SK-N-SH (cell line): ENCODE measurements around the gene SATL1. TPM values are rescaled to one million over a fixed set of nuclear protein-coding genes. Genes with fewer than 3 reads are reported as not detected.

Experiments used
- CTCF ChIA-PET: fragments of 300-600, 350-600 bp; formaldehyde crosslinking; extraction: SDS; loops from one replicate; lab custom pipeline; 2021; lab: Yijun Ruan, JAX
- POLR2A ChIA-PET: fragments of 350-600 bp; sonication (Branson Sonifier 250); formaldehyde crosslinking; extraction: SDS; loops from one replicate; lab custom pipeline; 2020; ENCODE audit warnings: antibody characterized with exemption, inconsistent platforms; lab: Yijun Ruan, JAX
- DNase-seq: peaks from one replicate; pipeline ENCODE4 v3.0.0; 2012
- H2AFZ ChIP-seq: fragments of 200-600 bp; sonication (generic); 2 replicates; pipeline ENCODE4 v1.8.1; 2016; ENCODE audit warnings: antibody characterized with exemption, mild to moderate bottlenecking, low read depth
- H3F3A ChIP-seq: fragments of 200-600 bp; sonication (generic); replicated peaks from 2 replicates; pipeline ENCODE3; 2016; ENCODE audit warnings: antibody characterized with exemption, mild to moderate bottlenecking; ENCODE audit not compliant: insufficient read depth
- H3K27ac ChIP-seq, 2 experiments: fragments of 200-500 bp in 1 of 2; fragments of 200-600 bp in 1 of 2; sonication (Bioruptor generic) in 1 of 2; sonication (generic), shearing (Covaris generic) in 1 of 2; 2 replicates each; pipeline versions ENCODE4 v1.5.1 to v1.6.1; 2014 to 2016; ENCODE audit warnings: low read depth in 2 of 2, inconsistent platforms in 1 of 2, low read length in 1 of 2, mild to moderate bottlenecking in 1 of 2, mixed read lengths in 1 of 2
- H3K27me3 ChIP-seq: fragments of 200-600 bp; sonication (generic), shearing (Covaris generic); 2 replicates; pipeline ENCODE4 v1.6.1; 2016; ENCODE audit warnings: mixed run types; ENCODE audit not compliant: insufficient read depth
- H3K36me3 ChIP-seq, 2 experiments: fragments of 200-500 bp in 1 of 2; fragments of 200-600 bp in 1 of 2; sonication (Bioruptor generic) in 1 of 2; sonication (generic) in 1 of 2; replicated peaks in 1 of 2; 2 replicates each; pipeline versions ENCODE3 to v1.5.1; 2014 to 2016; ENCODE audit warnings: low read length in 1 of 2, mild to moderate bottlenecking in 1 of 2; ENCODE audit not compliant: insufficient read depth in 2 of 2, control insufficient read depth in 1 of 2
- H3K4me1 ChIP-seq, 2 experiments: fragments of 200-500 bp in 1 of 2; fragments of 200-600 bp in 1 of 2; sonication (Bioruptor generic) in 1 of 2; sonication (generic), shearing (Covaris generic) in 1 of 2; 2 replicates each; pipeline versions ENCODE4 v1.5.1 to v1.6.1; 2014 to 2016; ENCODE audit warnings: low read depth in 1 of 2, low read length in 1 of 2, mixed run types in 1 of 2; ENCODE audit not compliant: insufficient read depth in 2 of 2, control insufficient read depth in 1 of 2
- H3K4me2 ChIP-seq: fragments of 200-600 bp; sonication (generic), shearing (Covaris generic); 2 replicates; pipeline ENCODE4 v1.6.1; 2017; ENCODE audit warnings: mixed run types
- H3K4me3 ChIP-seq, 2 experiments: fragments of 200-500 bp in 1 of 2; fragments of 200-600 bp in 1 of 2; sonication (Bioruptor generic) in 1 of 2; sonication (generic), shearing (Covaris generic) in 1 of 2; 2 replicates each; pipeline versions ENCODE4 v1.5.1 to v1.8.1; 2014 to 2016; ENCODE audit warnings: low read depth in 2 of 2, inconsistent platforms in 1 of 2, low read length in 1 of 2, mild to moderate bottlenecking in 1 of 2, mixed read lengths in 1 of 2, moderate library complexity in 1 of 2
- H3K79me2 ChIP-seq: fragments of 200-600 bp; sonication (generic); 2 replicates; pipeline ENCODE4 v1.8.1; 2017; ENCODE audit warnings: mild to moderate bottlenecking; ENCODE audit not compliant: insufficient read depth
- H3K9ac ChIP-seq: fragments of 200-600 bp; sonication (generic); 2 replicates; pipeline ENCODE4 v1.6.1; 2017; ENCODE audit warnings: mixed run types
- H3K9me2 ChIP-seq: fragments of 200-600 bp; sonication (generic); 2 replicates; pipeline ENCODE4 v1.6.1; 2017; ENCODE audit warnings: mixed run types
- H3K9me3 ChIP-seq: fragments of 200-600 bp; sonication (generic); 2 replicates; pipeline ENCODE4 v1.6.1; 2017; ENCODE audit warnings: mixed run types, mild to moderate bottlenecking, moderate library complexity
- H4K20me1 ChIP-seq: fragments of 200-600 bp; sonication (generic); 2 replicates; pipeline ENCODE4 v1.6.1; 2017; ENCODE audit warnings: mild to moderate bottlenecking, mixed run types; ENCODE audit not compliant: insufficient read depth
- EP300 ChIP-seq, 2 experiments: IDR thresholded peaks; 2 replicates each; pipeline versions ENCODE4 v1.4.0 to v1.6.1; 2012; ENCODE audit warnings: borderline replicate concordance in 1 of 2, low read depth in 1 of 2, low read length in 1 of 2
- EZH2phosphoT487 ChIP-seq: fragments of 200-600 bp; sonication (generic); IDR thresholded peaks from 2 replicates; pipeline ENCODE4 v1.6.1; 2017; ENCODE audit warnings: low read depth, mixed run types, mild to moderate bottlenecking, antibody characterized with exemption, moderate library complexity, borderline replicate concordance
- FOSL2 ChIP-seq: IDR thresholded peaks from 2 replicates; pipeline ENCODE4 v1.4.0; 2012; ENCODE audit warnings: low read depth, mild to moderate bottlenecking, moderate library complexity, borderline replicate concordance
- GABPA ChIP-seq: IDR thresholded peaks from 2 replicates; pipeline ENCODE4 v1.4.0; 2012; ENCODE audit warnings: low read depth, mild to moderate bottlenecking
- MXI1 ChIP-seq: IDR thresholded peaks from 2 replicates; pipeline ENCODE4 v1.6.1; 2012; ENCODE audit warnings: mild to moderate bottlenecking, low read depth, low read length, improper control_type of control experiment
- NRF1 ChIP-seq: IDR thresholded peaks from 2 replicates; pipeline ENCODE4 v1.6.1; 2012; ENCODE audit warnings: low read depth, mild to moderate bottlenecking, low read length
- POLR2AphosphoS5 ChIP-seq: IDR thresholded peaks from 2 replicates; pipeline ENCODE4 v1.6.1; 2012; ENCODE audit warnings: low read depth, low read length
- RCOR1 ChIP-seq: fragments of 150-350 bp; IDR thresholded peaks from 2 replicates; pipeline ENCODE4 v1.6.1; 2017; ENCODE audit warnings: antibody characterized with exemption, low read length
- RFX5 ChIP-seq: IDR thresholded peaks from 2 replicates; pipeline ENCODE4 v1.6.1; 2012; ENCODE audit warnings: mild to moderate bottlenecking, improper control_type of control experiment, low read length
- RXRA ChIP-seq: IDR thresholded peaks from 2 replicates; pipeline ENCODE4 v1.4.0; 2012; ENCODE audit warnings: low read depth, mild to moderate bottlenecking, borderline replicate concordance
- SMC3 ChIP-seq: IDR thresholded peaks from 2 replicates; pipeline ENCODE4 v1.6.1; 2012; ENCODE audit warnings: low read depth, low read length, improper control_type of control experiment
- TAF1 ChIP-seq: IDR thresholded peaks from 2 replicates; pipeline ENCODE4 v1.6.1; 2012; ENCODE audit warnings: low read depth, mild to moderate bottlenecking, low read length, moderate library complexity, borderline replicate concordance
- TEAD4 ChIP-seq: IDR thresholded peaks from 2 replicates; pipeline ENCODE4 v1.4.0; 2012; ENCODE audit warnings: mild to moderate bottlenecking, borderline replicate concordance; ENCODE audit not compliant: insufficient read depth
- YY1 ChIP-seq: IDR thresholded peaks from 2 replicates; pipeline ENCODE4 v1.4.0; 2012; ENCODE audit warnings: low read depth, mild to moderate bottlenecking
- WGBS: methylation state at CpG from one replicate; pipeline ENCODE4 v1.1.6; 2017; ENCODE audit warnings: low lambda C conversion rate; 5-methylcytosine and 5-hydroxymethylcytosine counted together
- polyA plus RNA-seq, 3 experiments: library from polyadenylated mRNA; depleted of rRNA; stranded (reverse); fragments of >200 nt; gene quantifications; 2 replicates each; pipeline ENCODE4 v1.2.3, GENCODE V29; 2012
- TF ChIP-seq, protein P1 (sequence below): IDR thresholded peaks from 2 replicates; pipeline ENCODE4 v1.6.1; 2012; ENCODE audit warnings: mild to moderate bottlenecking, low read depth, low read length, moderate library complexity
- TF ChIP-seq, protein P2 (sequence below): fragments of 150-350 bp; IDR thresholded peaks from 2 replicates; pipeline ENCODE4 v1.6.1; 2017; ENCODE audit warnings: antibody characterized with exemption, low read length, low read depth, borderline replicate concordance
- TF ChIP-seq, protein P3 (sequence below): IDR thresholded peaks from 2 replicates; pipeline ENCODE4 v1.4.0; 2012; ENCODE audit warnings: low read depth
- TF ChIP-seq, protein P4 (sequence below): IDR thresholded peaks from 2 replicates; pipeline ENCODE4; 2012
- TF ChIP-seq, protein P5 (sequence below): fragments of 200-600 bp; sonication (generic); IDR thresholded peaks from 2 replicates; pipeline ENCODE4 v1.6.1; 2017; ENCODE audit warnings: antibody characterized with exemption, mild to moderate bottlenecking, moderate library complexity
- TF ChIP-seq, protein P6 (sequence below): IDR thresholded peaks from 2 replicates; pipeline ENCODE4 v1.4.0; 2012; ENCODE audit warnings: low read depth, borderline replicate concordance

SATL1 gene
- polyA plus RNA-seq, 1 of the 3 experiments (the other 2 are of a cell fraction), result not detected

DNA sequence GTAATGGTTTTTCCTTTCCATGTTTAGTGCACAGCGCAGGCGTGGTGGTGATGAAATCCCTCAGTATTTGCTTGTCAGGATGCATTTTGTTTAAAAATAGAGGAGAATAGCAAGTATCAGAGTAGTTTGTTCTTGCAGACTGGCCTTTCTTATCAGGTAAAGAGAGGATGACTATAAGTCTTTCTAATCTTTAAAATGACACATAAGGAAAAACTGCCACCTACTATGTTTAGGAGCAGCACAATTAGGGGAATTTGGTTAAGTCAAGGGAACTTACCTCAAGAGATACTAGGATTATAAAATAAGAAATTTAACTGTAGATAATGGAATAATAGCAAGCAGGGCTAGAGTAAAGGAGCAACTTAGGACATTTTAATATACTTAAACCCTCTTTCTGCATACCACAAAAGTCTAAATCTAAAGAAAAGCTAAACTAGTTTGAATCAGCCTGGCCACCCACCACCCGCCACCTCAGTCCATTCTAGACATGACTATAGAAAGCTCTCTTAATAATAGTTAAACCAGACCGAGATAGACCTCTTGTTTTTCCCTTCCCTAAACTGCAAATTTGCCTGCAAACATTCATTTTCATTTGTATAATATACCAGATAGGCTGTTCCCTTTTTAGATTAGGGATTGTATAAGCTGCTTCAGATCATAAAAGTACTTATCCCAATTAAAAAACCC lies 177.9 kb downstream of the SATL1 start:
- CTCF ChIA-PET, result no interaction called here
- no peak for DNase-seq
- H3K79me2 ChIP-seq, result no peaks in the 10 kb centered on the region
- TF ChIP-seq, protein P1, sequence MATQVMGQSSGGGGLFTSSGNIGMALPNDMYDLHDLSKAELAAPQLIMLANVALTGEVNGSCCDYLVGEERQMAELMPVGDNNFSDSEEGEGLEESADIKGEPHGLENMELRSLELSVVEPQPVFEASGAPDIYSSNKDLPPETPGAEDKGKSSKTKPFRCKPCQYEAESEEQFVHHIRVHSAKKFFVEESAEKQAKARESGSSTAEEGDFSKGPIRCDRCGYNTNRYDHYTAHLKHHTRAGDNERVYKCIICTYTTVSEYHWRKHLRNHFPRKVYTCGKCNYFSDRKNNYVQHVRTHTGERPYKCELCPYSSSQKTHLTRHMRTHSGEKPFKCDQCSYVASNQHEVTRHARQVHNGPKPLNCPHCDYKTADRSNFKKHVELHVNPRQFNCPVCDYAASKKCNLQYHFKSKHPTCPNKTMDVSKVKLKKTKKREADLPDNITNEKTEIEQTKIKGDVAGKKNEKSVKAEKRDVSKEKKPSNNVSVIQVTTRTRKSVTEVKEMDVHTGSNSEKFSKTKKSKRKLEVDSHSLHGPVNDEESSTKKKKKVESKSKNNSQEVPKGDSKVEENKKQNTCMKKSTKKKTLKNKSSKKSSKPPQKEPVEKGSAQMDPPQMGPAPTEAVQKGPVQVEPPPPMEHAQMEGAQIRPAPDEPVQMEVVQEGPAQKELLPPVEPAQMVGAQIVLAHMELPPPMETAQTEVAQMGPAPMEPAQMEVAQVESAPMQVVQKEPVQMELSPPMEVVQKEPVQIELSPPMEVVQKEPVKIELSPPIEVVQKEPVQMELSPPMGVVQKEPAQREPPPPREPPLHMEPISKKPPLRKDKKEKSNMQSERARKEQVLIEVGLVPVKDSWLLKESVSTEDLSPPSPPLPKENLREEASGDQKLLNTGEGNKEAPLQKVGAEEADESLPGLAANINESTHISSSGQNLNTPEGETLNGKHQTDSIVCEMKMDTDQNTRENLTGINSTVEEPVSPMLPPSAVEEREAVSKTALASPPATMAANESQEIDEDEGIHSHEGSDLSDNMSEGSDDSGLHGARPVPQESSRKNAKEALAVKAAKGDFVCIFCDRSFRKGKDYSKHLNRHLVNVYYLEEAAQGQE, result no peak
- TF ChIP-seq GABPA (no peak), RCOR1 (no peak), RFX5 (no peak), EP300 (IDR thresholded peaks at IDR 0.05; ENCODE audit: borderline replicate concordance in 1 of 2, low read depth in 1 of 2, low read length in 1 of 2) (no peak), EZH2phosphoT487 (no peak), MXI1 (no peak), RXRA (no peak), NRF1 (no peak), POLR2AphosphoS5 (no peak), TEAD4 (no peak), FOSL2 (no peak), SMC3 (no peak), TAF1 (no peak), YY1 (no peak)
- TF ChIP-seq, protein P2, sequence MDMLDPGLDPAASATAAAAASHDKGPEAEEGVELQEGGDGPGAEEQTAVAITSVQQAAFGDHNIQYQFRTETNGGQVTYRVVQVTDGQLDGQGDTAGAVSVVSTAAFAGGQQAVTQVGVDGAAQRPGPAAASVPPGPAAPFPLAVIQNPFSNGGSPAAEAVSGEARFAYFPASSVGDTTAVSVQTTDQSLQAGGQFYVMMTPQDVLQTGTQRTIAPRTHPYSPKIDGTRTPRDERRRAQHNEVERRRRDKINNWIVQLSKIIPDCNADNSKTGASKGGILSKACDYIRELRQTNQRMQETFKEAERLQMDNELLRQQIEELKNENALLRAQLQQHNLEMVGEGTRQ, result no peak
- TF ChIP-seq, protein P3, sequence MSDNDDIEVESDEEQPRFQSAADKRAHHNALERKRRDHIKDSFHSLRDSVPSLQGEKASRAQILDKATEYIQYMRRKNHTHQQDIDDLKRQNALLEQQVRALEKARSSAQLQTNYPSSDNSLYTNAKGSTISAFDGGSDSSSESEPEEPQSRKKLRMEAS, result no peak
- TF ChIP-seq, protein P4, sequence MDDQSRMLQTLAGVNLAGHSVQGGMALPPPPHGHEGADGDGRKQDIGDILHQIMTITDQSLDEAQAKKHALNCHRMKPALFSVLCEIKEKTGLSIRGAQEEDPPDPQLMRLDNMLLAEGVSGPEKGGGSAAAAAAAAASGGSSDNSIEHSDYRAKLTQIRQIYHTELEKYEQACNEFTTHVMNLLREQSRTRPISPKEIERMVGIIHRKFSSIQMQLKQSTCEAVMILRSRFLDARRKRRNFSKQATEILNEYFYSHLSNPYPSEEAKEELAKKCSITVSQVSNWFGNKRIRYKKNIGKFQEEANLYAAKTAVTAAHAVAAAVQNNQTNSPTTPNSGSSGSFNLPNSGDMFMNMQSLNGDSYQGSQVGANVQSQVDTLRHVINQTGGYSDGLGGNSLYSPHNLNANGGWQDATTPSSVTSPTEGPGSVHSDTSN, result no peak
- TF ChIP-seq, protein P5, sequence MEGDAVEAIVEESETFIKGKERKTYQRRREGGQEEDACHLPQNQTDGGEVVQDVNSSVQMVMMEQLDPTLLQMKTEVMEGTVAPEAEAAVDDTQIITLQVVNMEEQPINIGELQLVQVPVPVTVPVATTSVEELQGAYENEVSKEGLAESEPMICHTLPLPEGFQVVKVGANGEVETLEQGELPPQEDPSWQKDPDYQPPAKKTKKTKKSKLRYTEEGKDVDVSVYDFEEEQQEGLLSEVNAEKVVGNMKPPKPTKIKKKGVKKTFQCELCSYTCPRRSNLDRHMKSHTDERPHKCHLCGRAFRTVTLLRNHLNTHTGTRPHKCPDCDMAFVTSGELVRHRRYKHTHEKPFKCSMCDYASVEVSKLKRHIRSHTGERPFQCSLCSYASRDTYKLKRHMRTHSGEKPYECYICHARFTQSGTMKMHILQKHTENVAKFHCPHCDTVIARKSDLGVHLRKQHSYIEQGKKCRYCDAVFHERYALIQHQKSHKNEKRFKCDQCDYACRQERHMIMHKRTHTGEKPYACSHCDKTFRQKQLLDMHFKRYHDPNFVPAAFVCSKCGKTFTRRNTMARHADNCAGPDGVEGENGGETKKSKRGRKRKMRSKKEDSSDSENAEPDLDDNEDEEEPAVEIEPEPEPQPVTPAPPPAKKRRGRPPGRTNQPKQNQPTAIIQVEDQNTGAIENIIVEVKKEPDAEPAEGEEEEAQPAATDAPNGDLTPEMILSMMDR, result no peak
- TF ChIP-seq, protein P6, sequence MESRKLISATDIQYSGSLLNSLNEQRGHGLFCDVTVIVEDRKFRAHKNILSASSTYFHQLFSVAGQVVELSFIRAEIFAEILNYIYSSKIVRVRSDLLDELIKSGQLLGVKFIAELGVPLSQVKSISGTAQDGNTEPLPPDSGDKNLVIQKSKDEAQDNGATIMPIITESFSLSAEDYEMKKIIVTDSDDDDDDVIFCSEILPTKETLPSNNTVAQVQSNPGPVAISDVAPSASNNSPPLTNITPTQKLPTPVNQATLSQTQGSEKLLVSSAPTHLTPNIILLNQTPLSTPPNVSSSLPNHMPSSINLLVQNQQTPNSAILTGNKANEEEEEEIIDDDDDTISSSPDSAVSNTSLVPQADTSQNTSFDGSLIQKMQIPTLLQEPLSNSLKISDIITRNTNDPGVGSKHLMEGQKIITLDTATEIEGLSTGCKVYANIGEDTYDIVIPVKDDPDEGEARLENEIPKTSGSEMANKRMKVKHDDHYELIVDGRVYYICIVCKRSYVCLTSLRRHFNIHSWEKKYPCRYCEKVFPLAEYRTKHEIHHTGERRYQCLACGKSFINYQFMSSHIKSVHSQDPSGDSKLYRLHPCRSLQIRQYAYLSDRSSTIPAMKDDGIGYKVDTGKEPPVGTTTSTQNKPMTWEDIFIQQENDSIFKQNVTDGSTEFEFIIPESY, result no peak
- TF ChIP-seq, all 33 proteins: peak for 0
- 64% methylated on average over 4 of the region's 4 CpGs for WGBS
- H3K9me3 ChIP-seq, result no peaks in the 10 kb centered on the region
- H3K9me2 ChIP-seq, result no peaks in the 10 kb centered on the region
- H3F3A ChIP-seq, result no peaks in the 10 kb centered on the region
- no peaks in the 10 kb centered on the region for H3K4me1 ChIP-seq
- no peak overlapping the region for H3K27ac ChIP-seq
- H3K27me3 ChIP-seq, result no peaks in the 10 kb centered on the region
- H3K4me3 ChIP-seq, result no peak overlapping the region
- no peak overlapping the region for H3K9ac ChIP-seq
- POLR2A ChIA-PET, result no interaction called here
- no peak overlapping the region for H3K4me2 ChIP-seq
- no peaks in the 10 kb centered on the region for H4K20me1 ChIP-seq
- H3K36me3 ChIP-seq, result peaks cover 8 to 25% of the 10 kb centered on the region in 2 experiments
- no peak overlapping the region for H2AFZ ChIP-seq
